HepG2 (cell line): ENCODE results near the gene PSMA7.

Source experiments
- CTCF ChIP-seq: sonication (generic); formaldehyde crosslinking; IDR thresholded peaks from 2 replicates; pipeline ENCODE4 v1.5.0; 2020; ENCODE audit warnings: mild to moderate bottlenecking, missing genetic modification reagents, moderate library complexity
- EZH2 ChIP-seq: conservative IDR thresholded peaks from 2 replicates; pipeline ENCODE4 v1.6.1; 2012; ENCODE audit warnings: mild to moderate bottlenecking, low read depth, low read length, moderate library complexity
- GPBP1L1 ChIP-seq: sonication (generic); formaldehyde crosslinking; IDR thresholded peaks from 2 replicates; pipeline ENCODE4 v1.5.0; 2020; ENCODE audit warnings: mild to moderate bottlenecking, missing genetic modification reagents
- NFYB ChIP-seq: sonication (generic); formaldehyde crosslinking; IDR thresholded peaks from 2 replicates; pipeline ENCODE4 v1.4.0; 2020; ENCODE audit warnings: missing genetic modification reagents
- PAX8 ChIP-seq: sonication (generic); formaldehyde crosslinking; IDR thresholded peaks from 2 replicates; pipeline ENCODE4 v1.8.0; 2022; ENCODE audit warnings: mild to moderate bottlenecking, missing genetic modification reagents, borderline replicate concordance
- RAD21 ChIP-seq: fragments of 450-650 bp; formaldehyde crosslinking; IDR thresholded peaks from 2 replicates; pipeline ENCODE4 v1.5.0; 2020; ENCODE audit warnings: mild to moderate bottlenecking
- SETDB1 ChIP-seq: sonication (generic); formaldehyde crosslinking; IDR thresholded peaks from 2 replicates; pipeline ENCODE4 v1.5.1; 2020; ENCODE audit warnings: missing genetic modification reagents, mild to moderate bottlenecking, borderline replicate concordance
- SP1 ChIP-seq, 2 experiments: fragments of 450-650 bp in 1 of 2; sonication (generic) in 1 of 2; formaldehyde crosslinking in 1 of 2; IDR thresholded peaks; 2 replicates each; pipeline versions ENCODE4 v1.4.0 to v1.6.1; 2016 to 2020; ENCODE audit warnings: missing genetic modification reagents in 1 of 2
- STAG1 ChIP-seq: sonication (generic); formaldehyde crosslinking; IDR thresholded peaks from 2 replicates; pipeline ENCODE4 v1.4.0; 2020; ENCODE audit warnings: missing genetic modification reagents
- ZFAT ChIP-seq: sonication (generic); formaldehyde crosslinking; conservative IDR thresholded peaks from 2 replicates; pipeline ENCODE4 v1.8.1; 2023; ENCODE audit warnings: missing genetic modification reagents, inconsistent platforms
- ZFP36 ChIP-seq: fragments of 150-350 bp; IDR thresholded peaks from 2 replicates; pipeline ENCODE4 v1.6.1; 2018; ENCODE audit warnings: borderline replicate concordance, low read length, low read depth; ENCODE audit not compliant: partially characterized antibody
- ZNF639 ChIP-seq: conservative IDR thresholded peaks from 2 replicates; pipeline ENCODE4 v1.6.1; 2018; ENCODE audit warnings: missing genetic modification reagents
- TF ChIP-seq, protein P1 (sequence below): sonication (generic); formaldehyde crosslinking; IDR thresholded peaks from 2 replicates; pipeline ENCODE4 v1.4.0; 2020; ENCODE audit warnings: missing genetic modification reagents

DNA sequence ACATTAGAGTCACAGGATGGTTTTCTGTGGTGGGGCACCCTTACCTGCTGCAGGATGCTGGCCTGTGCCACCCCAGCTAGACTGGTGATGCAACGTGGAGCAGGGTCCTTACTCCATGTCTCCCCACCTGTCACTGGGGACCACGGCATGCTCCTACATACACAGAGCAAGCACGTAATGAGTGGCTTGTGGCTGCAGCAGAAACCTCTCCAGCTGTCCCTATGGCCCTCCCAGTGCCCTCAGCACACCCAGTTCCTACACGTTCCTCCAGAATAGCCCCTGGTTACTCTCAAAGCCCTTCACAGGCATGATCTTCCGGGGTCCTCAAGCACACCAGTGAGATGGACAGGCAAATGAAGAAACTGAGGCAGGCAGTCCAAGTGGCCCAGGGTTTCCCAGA lies 24.1 kb downstream of the PSMA7 start:
- TF ChIP-seq GPBP1L1 (no peak), RAD21 (CRISPR knock-in tag) (no peak), STAG1 (CRISPR knock-in tag) (no peak), SP1 (IDR thresholded peaks at IDR 0.05) (no peak), SP1 (CRISPR knock-in tag; IDR thresholded peaks at IDR 0.05) (no peak), PAX8 (no peak), ZFP36 (no peak), SETDB1 (no peak), CTCF (no peak), NFYB (no peak), EZH2 (no peak), ZFAT (no peak), ZNF639 (CRISPR knock-in tag) (no peak)
- TF ChIP-seq, protein P1, sequence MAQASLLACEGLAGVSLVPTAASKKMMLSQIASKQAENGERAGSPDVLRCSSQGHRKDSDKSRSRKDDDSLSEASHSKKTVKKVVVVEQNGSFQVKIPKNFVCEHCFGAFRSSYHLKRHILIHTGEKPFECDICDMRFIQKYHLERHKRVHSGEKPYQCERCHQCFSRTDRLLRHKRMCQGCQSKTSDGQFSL (CRISPR knock-in tag): no peak
